ENCODE results near the gene ABCB6.
A peak's percentile ranks its signal among the peaks of the same experiment; 100 is the strongest.

Gene ABCB6

GRCh38 chr2:219186754-219187456 is 31.9 kb downstream of the ABCB6 start:
- H3K4me3 ChIP-seq (ENCODE audit: low read depth, low read length), result no peak overlapping the region

GRCh38 chr2:219184121-219184520 is 34.6 kb downstream of the ABCB6 start:
- no peak overlapping the region for H3K4me3 ChIP-seq (ENCODE audit: low read depth, low read length)

GRCh38 chr2:219183151-219183772 is 35.5 kb downstream of the ABCB6 start:
- H3K4me3 ChIP-seq (ENCODE audit: low read depth, low read length), result no peak overlapping the region

- H3K4me3 ChIP-seq (ENCODE audit: low read depth, low read length), result no peak overlapping the region
Observed at GRCh38 chr2:219182331-219183150, 36.2 kb downstream of the ABCB6 start.

- H3K4me3 ChIP-seq (ENCODE audit: low read depth, low read length), result no peak overlapping the region
Observed at GRCh38 chr2:219181531-219181930, 37.2 kb downstream of the ABCB6 start.

- H3K4me3 ChIP-seq (ENCODE audit: low read depth, low read length), result no peak overlapping the region
Observed at GRCh38 chr2:219180961-219181360, 37.8 kb downstream of the ABCB6 start.

GRCh38 chr2:219179601-219180465 is 38.9 kb downstream of the ABCB6 start:
- H3K4me3 ChIP-seq (ENCODE audit: low read depth, low read length), result no peak overlapping the region

GRCh38 chr2:219178377-219179175 is 40.2 kb downstream of the ABCB6 start:
- peak overlapping the region; percentile 78 for H3K4me3 ChIP-seq (ENCODE audit: low read depth, low read length)

- H3K4me3 ChIP-seq (ENCODE audit: low read depth, low read length), result peak within 1 kb of the TSS; percentile 78
Observed at GRCh38 chr2:219177552-219178376, 41.0 kb downstream of the ABCB6 start, which contains the start of gene RETREG2. RETREG2 (plus strand) TSS chr2:219178275; CDS start chr2:219178353, 78 bp downstream.

- H3K4me3 ChIP-seq (ENCODE audit: low read depth, low read length), result peak within 1 kb of the TSS; percentile 78
Observed at GRCh38 chr2:219176818-219177551, 41.8 kb downstream of the ABCB6 start, which contains the start of gene CNPPD1. CNPPD1 (minus strand) TSS chr2:219176925; CDS start chr2:219176828, 97 bp downstream.

- peak overlapping the region; percentile 78 for H3K4me3 ChIP-seq (ENCODE audit: low read depth, low read length)
Observed at GRCh38 chr2:219175928-219176817, 42.6 kb downstream of the ABCB6 start.

GRCh38 chr2:219175486-219175885 is 43.3 kb downstream of the ABCB6 start:
- H3K4me3 ChIP-seq (ENCODE audit: low read depth, low read length), result peak overlapping the region; percentile 78

GRCh38 chr2:219174801-219175200 is 44.0 kb downstream of the ABCB6 start:
- H3K4me3 ChIP-seq (ENCODE audit: low read depth, low read length), result no peak overlapping the region

- H3K4me3 ChIP-seq (ENCODE audit: low read depth, low read length), result no peak overlapping the region
Observed at GRCh38 chr2:219174146-219174545, 44.6 kb downstream of the ABCB6 start.

- no peak overlapping the region for H3K4me3 ChIP-seq (ENCODE audit: low read depth, low read length)
Observed at GRCh38 chr2:219173176-219173575, 45.6 kb downstream of the ABCB6 start.

- no peak overlapping the region for H3K4me3 ChIP-seq (ENCODE audit: low read depth, low read length)
Observed at GRCh38 chr2:219172231-219173154, 46.3 kb downstream of the ABCB6 start.
